Skin epidermis (tissue), 12 donors: ENCODE data around the gene PLEKHO1.

Experiments
- H3K27ac ChIP-seq, 21 experiments: fragments of 200-600 bp; sonication (generic) in 11 of 21; one replicate each; pipeline ENCODE4 v1.5.0; 2020; ENCODE audit warnings: mild to moderate bottlenecking in 3 of 21, inconsistent platforms in 2 of 21, moderate library complexity in 2 of 21
- H3K4me3 ChIP-seq, 7 experiments: fragments of 200-600 bp; sonication (generic) in 2 of 7; one replicate each; pipeline ENCODE4 v1.5.0; 2020; ENCODE audit warnings: inconsistent platforms in 2 of 7, mild to moderate bottlenecking in 2 of 7, moderate library complexity in 1 of 7

Gene PLEKHO1

DNA sequence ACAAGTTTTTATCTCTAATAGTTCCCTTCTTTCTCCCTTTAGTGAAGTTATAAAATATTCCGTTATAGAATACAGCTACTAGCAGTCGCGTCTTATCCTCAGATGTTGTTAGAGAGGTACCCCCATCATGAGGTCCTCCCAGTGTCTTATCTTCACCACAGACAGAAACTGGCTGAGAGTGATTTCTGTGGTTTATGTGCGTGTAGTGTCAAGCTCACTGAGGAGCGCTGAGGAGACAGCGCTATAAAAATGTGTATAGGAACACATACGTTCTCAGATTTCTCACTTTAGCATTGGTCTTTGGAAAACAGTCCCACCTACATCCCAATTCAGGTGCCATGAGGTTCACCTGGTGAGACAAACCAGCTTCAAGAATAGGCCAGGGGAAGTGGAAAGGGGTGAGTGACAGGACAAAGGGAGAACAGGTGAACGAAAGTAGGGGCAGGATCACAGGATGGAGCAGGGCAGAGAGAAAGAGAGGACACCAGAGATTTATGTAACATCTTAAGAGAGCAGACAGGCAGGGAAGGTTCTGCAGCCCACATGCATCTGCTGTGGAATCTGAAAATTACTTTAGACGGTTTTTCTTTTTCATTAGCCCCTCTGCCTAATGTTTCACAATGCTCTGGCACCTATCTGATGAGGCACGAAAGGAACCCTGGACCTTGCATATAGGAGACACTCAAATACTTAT lies 2.7 kb upstream of the PLEKHO1 start:
- H3K27ac ChIP-seq: no peak overlapping the region
- no peak overlapping the region for H3K4me3 ChIP-seq

DNA sequence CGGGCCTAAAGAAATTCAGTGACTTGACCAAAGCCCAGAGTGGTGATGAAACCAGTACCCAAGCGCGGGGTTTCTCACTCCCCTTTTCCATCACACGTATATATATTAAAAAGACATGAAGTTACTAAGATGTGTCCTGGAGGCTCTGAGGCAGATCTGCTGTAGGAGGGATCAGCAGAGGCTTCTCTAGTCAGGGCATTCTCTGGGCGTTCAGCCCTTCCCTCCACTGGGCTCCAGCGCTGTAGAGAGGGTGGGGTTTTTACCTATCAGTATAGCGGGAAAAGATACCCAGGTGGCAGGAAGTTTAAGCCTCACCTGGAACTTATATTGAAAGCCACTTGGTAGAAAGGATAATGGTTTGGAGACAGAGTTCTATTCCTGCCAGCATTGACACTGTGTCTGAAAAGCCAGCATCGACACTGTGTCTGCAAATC lies 862 bp upstream of the PLEKHO1 start:
- H3K4me3 ChIP-seq: peak overlapping the region; percentile 63 to 96 (median 68)
- peak overlapping the region in 19 of 21 experiments; percentile 82 to 99 (median 91) for H3K27ac ChIP-seq

DNA sequence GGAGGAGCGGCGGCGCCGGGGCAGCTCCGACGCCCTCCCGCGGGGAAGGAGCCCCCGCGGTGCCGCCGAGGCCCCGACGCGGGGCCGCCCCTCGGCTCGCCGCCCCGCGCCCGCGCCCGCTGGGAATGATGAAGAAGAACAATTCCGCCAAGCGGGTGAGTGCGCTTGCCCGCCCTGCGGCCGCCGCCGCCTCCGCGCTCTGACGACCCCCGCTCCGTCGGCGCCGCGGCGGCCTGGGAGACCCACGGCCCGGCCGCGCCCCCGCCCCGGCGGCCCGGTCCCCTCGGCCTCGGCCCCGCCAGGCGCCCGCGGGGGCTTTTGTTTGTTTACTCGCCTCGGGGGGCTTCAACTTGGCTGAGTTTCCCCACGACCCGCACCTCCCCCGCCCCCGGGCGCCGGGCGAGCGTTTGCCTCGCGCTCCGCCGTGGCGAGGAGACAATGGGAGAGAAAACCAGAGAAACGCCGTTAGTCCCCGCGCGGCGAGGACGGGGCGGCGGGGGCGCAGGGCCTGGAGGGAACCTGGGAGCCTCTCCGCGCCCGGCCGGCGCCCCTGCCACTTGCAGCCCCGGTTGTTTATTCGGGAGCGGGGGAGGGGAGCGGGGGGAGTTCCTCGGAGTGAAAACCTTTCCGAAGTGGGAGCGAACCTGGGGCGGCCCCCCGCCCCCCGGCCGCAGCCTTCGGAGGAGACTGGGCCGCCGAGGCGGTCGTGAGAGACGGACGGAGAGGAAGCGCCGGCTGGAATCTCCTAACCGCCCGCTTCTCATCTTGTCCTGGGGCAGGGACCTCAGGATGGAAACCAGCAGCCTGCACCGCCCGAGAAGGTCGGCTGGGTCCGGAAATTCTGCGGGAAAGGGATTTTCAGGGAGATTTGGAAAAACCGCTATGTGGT lies 661 bp downstream of the PLEKHO1 start:
- peak overlapping the region; percentile 63 to 96 (median 68) for H3K4me3 ChIP-seq
- peak overlapping the region; percentile 78 to 99 (median 91) for H3K27ac ChIP-seq

DNA sequence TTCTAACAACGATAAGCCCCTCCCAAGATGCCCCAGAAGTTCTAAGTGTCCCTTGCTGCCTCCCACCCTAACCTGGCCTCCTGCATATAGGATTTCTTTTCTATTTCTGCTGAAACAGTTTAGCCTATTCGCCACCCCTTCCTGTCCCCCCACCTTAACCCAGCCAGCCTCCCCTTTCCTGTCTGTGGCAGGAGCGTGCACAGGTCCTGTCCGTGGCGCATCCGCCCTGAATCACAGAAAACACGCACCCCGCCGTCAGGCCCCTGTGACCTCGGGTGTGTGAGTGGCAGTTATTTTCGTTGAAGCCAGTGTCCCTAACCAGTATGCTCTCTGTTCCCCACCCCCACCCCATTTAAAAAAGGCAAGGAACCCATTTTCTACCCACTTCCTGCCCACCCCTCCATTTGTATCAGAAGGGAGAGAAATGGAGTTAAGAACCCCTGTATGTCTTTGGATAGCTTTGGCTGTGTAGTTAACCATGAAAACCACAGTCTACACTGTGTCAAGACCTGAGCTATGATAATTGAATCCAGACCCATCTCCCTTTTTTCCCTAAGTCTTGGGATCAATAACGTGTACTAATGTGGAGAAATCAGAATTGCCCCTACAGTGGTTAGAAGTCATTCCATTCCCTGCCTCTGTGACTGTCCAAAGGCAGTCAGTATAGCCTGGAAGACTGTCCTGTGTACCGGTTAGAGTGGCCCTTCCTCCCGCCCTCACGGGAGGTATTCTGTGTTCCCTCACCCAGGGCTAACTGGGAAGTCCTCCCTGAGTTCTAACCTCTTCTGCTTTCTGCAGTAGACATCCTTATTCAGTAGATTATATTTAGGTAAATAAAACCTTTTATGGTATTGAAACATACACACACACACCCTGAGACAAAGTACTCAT lies 1.8 kb downstream of the PLEKHO1 start:
- Histone ChIP-seq H3K27ac (peak overlapping the region; percentile 78 to 99 (median 91)), H3K4me3 (peak overlapping the region; percentile 63 to 96 (median 68))

DNA sequence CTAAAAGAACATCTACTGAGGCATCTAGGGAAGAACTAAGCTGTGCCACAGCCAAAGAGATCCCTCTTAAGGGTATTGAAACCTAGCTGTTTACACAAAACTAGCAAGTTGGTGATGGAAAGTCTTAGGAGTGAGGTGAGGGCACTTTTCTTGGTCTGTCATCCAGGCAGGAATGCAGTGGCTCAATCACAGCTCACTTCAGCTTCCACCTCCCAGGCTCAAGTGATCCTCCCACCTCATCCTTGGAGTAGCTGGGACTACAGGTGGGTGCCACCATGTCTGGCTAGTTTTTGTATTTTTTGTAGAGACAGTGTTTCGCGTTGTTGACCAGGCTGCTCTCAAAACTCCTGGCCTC lies 2.4 kb downstream of the PLEKHO1 start:
- Histone ChIP-seq H3K4me3 (peak overlapping the region in 6 of 7 experiments; percentile 65 to 96 (median 70)), H3K27ac (peak overlapping the region in 18 of 21 experiments; percentile 53 to 99 (median 94))

DNA sequence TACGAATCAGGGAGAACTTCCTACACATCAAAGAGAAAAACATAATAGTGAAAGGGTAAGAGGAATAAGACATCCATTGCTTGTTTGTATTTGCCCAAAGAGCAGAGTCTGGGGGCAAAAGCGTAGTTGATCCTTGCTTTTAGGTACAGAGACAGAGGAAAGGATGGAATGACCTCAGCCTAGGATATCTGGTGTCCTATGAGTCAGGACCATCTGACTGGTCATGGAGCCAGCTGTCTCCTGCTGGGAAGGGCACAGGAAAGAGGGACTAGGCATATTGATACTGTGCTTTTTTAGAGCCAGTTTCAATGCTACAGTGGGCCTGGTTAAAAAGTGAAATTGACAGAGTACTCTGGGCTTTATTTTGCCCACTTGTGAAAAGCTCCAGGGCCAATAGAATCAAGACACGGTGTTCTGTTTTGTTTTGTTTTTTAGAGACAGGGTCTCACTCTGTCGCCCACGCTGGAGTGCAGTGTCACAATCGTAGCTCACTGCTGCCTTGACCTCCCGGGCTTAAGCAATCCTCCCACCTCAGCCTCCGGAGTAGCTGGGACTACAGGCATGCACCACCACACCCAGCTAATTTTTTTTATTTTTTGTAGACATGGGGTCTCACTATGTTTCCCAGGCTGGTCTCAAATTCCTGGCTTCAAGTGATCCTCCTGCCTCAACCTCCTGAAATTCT lies 3.2 kb downstream of the PLEKHO1 start:
- Histone ChIP-seq H3K27ac (peak overlapping the region in 14 of 21 experiments; percentile 17 to 97 (median 66)), H3K4me3 (peak overlapping the region in 2 of 7 experiments; percentile 72 to 75)

DNA sequence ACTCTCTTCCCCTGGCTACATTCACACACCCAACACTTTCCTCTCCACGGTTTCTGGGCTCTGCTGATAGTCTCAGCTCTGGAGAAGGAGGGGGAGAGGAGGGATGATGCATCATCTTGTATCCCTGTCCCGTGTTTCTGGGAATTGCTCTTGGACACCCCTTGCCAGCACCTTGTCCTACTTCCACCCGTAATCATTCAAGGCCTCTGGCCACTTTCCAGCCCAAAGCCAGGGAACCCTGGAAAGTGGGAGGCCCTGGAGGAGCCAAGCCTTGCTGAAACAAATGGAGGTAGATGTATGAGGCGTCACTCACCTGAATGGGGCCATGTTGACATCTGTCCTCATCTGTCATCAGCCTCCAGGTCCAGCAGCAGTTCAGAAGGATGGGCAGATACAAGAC lies 4.4 kb downstream of the PLEKHO1 start:
- Histone ChIP-seq H3K4me3 (no peak overlapping the region), H3K27ac (peak overlapping the region in 6 of 21 experiments; percentile 5 to 97 (median 66))

DNA sequence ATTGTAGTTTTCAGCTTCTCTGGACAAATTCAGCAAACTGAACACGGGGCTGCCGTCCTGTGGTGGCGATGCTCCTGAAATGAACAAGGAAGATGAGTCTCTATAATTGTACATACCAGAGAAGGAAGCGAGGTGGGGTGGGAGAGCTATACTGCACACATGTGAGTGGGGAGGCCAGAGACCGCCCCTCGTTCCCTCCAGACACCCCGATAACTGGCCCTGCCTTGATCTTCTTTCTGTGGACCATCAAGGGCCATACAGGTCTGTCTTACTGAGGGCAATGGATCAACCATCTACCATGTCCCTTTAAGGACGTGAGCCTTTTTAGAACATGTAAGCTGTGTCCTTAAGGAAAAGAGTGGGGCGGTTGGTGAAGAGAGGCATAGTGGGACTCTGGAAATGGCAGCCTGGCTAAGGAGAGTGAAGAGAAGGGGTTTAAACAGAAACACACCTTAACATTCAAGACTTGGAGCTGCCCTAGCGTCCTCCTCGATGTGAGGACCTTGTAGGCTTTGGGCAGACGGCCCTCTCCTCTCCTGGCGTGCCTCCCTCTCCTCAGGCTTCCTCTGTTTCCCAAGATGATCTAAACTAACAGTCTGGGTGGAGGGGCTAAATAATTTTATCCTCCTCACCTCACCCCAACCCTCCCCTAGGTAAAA lies 5.8 kb downstream of the PLEKHO1 start:
- Histone ChIP-seq H3K27ac (peak overlapping the region in 2 of 21 experiments; percentile 16 to 43), H3K4me3 (no peak overlapping the region)

DNA sequence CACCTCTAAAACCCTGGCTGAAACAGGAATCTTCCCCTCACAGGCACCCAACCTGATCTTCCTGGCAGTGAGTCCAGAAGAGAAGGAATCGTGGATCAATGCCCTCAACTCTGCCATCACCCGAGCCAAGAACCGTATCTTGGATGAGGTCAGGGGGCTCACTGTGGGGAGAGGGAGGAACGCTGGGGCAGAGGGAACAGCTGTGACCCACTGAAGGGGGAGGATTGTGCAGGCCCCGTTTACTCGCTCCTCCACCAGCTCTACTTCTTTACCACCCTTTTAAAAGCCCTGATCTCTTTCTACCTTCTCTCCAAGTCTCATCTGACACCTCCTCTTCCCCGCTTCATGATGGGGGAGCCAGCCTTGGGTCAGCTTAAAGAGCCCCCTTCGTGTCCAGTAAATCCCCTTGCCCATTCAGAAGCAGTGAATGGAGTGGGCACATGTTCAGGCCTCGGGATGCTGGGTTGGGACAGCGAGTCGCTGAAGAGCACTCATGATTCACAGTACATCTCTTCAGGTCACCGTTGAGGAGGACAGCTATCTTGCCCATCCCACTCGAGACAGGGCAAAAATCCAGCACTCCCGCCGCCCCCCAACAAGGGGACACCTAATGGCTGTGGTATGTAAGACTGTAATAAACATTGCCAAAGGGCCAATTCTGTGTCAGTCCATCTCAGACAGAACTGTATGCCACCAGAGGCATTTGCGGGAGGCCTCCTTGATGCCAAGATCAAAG lies 7.3 kb downstream of the PLEKHO1 start:
- H3K27ac ChIP-seq: peak overlapping the region in 2 of 21 experiments; percentile 7 to 36
- no peak overlapping the region for H3K4me3 ChIP-seq

DNA sequence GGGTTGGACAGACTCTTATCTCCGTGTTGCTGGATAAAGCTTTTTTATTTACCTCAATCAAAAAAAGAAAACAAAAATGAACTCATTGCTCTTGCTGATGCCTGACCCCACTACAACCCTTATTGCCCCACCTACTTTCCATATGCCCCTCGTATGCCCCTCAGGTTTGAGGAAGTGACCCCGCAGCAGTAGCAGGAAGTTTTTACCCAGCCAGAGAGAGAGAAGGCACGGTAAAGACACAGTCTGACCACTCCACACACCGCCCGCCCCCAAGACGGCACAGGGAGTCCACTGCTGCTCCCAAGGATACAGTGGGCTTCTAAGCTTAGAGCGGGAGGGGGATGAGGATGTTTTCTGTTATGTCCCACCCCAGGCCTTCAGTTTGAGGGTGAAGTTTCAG lies 9.8 kb downstream of the PLEKHO1 start:
- H3K4me3 ChIP-seq: no peak overlapping the region
- peak overlapping the region in 15 of 21 experiments; percentile 6 to 93 (median 72) for H3K27ac ChIP-seq

DNA sequence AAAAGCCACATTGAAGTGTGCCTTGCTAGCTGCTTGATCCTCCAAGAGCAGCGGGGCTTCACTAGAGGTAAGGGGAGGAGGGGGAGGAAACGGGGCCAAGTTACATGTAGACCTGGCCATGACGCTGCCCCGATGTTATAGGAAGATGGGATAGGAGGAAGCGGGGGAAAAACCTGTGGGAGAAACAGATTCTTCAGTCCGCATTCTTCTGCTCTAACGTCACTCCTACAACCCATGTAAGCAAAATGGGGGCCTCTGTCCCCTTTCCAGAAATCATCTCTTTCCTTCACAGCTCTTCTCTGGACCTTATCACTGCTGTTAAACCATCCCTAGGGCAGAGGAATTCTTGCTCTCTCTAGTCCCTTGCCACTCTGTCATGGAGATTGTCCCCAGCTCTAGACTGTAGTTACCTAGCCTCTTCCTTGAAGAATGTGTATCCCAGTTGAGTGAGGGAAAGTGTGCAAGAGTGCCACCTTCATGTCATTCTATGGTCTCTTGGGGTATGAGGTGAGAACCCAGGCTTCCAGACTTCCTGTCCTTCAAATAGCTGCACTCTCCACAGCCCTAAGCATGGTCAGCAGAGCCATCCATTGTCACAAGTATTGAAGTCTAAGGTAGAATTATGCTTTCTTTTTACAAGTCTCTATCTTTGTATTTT lies 11.4 kb downstream of the PLEKHO1 start:
- H3K4me3 ChIP-seq: peak overlapping the region in 1 of 7 experiments; percentile 11
- H3K27ac ChIP-seq: peak overlapping the region in 20 of 21 experiments; percentile 31 to 93 (median 82)

DNA sequence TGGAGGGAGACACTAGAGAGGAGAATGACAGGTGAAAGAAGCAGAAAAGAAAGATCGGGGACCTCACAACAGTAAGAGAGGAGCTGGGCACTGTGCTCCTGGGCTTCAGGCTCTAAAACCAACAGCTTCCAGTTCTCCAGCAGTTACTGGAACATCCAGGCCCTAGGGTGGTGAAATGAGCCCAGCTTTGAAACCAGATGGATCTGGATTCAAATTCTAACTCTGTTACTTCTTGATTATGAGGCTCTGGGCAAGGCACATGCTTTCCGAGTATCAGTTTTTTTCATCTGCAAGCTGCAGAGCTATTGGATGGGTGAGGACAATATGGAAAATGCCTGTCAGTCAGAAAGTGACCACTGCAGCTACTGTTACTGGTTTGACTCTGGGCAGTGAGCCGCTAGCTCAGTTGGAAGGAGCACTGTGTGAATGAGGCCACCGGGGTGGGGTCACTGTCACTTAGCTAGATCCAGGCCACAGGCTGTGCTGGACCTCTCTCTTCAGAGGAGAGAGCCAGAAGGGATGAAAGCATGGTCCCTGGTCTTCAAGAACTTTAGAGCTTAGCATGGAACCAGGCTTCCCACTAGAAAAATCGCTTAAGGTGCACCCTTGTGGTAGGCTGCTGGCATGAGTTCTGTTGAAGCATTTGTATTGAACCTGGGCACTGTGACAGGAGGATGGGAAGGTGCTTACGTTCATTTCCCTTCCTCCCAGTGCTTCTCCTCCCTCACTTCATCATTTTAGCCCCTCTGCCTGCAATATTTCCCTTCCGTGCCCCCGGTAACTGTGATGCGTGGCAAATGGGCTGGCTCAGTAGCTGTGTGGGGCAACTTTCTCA lies 12.2 kb downstream of the PLEKHO1 start:
- H3K4me3 ChIP-seq: peak overlapping the region in 2 of 7 experiments; percentile 23 to 32
- peak overlapping the region in 20 of 21 experiments; percentile 65 to 93 (median 84) for H3K27ac ChIP-seq

DNA sequence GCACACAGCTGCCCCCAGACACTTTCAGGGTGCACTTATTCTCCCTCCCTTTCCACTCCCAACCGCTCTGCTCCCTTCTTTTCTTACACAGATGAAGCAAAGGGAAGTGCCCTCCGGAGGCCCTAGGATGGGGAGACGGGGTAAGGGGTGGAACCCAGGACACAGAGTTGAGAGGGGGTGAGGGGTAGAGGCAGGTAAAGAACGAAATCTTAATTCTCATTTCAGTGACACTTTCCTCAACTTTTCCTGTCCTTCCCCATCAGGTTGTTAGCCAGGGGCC lies 12.8 kb downstream of the PLEKHO1 start:
- Histone ChIP-seq H3K4me3 (peak overlapping the region in 4 of 7 experiments; percentile 12 to 32 (median 18)), H3K27ac (peak overlapping the region in 20 of 21 experiments; percentile 65 to 93 (median 84))

DNA sequence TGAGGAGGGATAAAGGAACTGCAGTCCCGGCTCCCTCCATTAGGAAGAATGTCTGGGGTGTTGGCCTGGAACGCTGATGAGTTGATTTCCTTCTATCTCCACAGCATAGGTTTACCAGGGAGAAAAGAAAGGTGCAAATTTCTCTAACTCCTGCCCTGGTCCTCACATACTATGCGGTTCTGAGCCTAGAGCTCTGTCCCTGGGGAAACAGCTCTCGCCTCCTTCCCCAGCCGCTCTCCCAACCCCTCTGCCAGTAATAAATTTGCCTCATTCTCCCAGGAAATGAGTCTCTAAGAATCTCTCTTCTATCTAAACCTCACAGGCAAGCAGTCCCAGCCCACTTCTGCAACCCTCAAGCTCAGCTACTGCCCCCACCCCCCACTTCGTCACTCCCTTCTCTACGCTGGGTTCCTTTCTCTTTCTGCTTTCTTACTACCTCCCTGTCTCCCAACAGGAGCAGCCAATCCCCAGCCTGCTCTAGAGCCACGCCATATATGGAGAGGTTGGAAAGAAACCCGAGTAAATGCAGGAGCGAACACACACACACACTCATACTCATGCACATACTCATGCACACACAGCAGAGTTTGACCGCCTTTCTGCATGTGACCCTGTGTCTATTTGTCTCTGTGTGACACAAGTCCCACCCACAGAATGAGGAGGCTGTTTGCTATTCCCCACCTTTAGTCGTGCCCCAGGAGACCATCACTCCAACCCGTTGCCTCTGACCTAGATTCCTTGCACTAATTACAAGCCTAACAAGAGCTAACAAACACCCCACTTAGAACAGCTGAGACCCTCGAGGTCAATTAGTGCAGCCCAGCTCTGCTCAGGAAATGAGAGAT lies 13.4 kb downstream of the PLEKHO1 start:
- peak overlapping the region in 20 of 21 experiments; percentile 65 to 93 (median 84) for H3K27ac ChIP-seq
- H3K4me3 ChIP-seq: peak overlapping the region in 5 of 7 experiments; percentile 4 to 32 (median 14)

DNA sequence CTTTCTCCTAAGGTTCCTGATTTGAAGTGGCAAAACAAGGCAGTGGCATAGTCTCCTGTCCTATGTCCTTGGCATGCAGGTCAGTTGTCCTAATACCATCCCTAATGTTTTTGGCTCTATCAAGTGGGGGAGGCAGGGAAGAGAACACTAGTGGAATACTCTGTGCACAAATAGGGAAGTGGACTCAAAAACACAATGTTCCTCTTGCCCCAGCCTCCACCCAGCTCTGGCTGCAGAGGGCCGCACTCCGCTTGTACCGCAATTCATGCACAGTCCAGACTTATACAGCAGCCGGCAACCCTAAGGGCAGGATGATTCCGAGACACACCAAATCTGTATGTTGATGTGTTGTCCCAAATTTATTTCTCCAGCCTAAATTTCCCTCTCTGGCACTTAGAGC lies 14.5 kb downstream of the PLEKHO1 start:
- peak overlapping the region in 19 of 21 experiments; percentile 1 to 91 (median 80) for H3K27ac ChIP-seq
- H3K4me3 ChIP-seq: no peak overlapping the region

DNA sequence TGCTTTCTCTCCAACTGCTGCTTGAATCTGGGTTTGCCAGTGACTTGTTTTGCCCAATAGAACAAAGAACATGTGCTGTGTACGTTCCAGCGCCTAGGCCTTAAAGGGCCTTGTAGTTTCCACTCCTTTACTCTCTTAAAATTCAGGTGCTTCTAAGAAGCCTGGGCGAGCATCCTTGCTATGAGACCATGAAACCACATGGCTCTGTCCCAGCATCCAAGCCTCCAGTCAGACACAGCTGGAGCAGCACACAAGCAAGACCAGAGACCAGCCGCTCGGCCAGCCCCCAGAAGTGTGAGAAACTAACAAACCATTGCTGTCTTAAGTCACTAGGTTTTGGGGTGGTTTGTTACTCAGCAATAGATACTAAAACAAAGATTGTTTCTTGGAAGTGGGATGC lies 15.1 kb downstream of the PLEKHO1 start:
- Histone ChIP-seq H3K4me3 (no peak overlapping the region), H3K27ac (peak overlapping the region in 14 of 21 experiments; percentile 1 to 91 (median 64))
